OCI-LY3 (cell line): Measurements from ENCODE around the gene NRG2.

ENCODE experiments used
- H2AFZ ChIP-seq: fragments of 200-600, 300-600 bp; shearing (Covaris generic); 2 replicates; pipeline ENCODE4 v1.6.0; 2014; ENCODE audit warnings: antibody characterized with exemption, low read depth, low read length
- H3K27ac ChIP-seq: fragments of 200-600, 300-600 bp; sonication (generic); 2 replicates; pipeline ENCODE4 v1.5.1; 2014; ENCODE audit warnings: mild to moderate bottlenecking, low read length, moderate library complexity, mixed read lengths
- H3K27me3 ChIP-seq: fragments of 200-600, 300-600 bp; sonication (generic); 2 replicates; pipeline ENCODE4 v1.6.1; 2014; ENCODE audit warnings: low read depth, low read length, mixed read lengths
- H3K36me3 ChIP-seq: fragments of 200-600, 300-600 bp; sonication (generic); replicated peaks from 2 replicates; pipeline ENCODE3; 2014; ENCODE audit warnings: low read depth, low read length, mixed read lengths
- H3K4me1 ChIP-seq: fragments of 300-600, 200-600 bp; sonication (generic); 2 replicates; pipeline ENCODE4 v1.6.1; 2014; ENCODE audit warnings: low read length, mixed read lengths
- H3K4me2 ChIP-seq: fragments of 200-600, 300-600 bp; sonication (generic); 2 replicates; pipeline ENCODE4 v1.6.1; 2014; ENCODE audit warnings: low read length, mixed read lengths
- H3K4me3 ChIP-seq: fragments of 300-600, 200-600 bp; sonication (generic); 2 replicates; pipeline ENCODE4 v1.5.1; 2014; ENCODE audit warnings: antibody characterized with exemption, mild to moderate bottlenecking, low read length, moderate library complexity
- H3K79me2 ChIP-seq: fragments of 300-600, 200-600 bp; shearing (Covaris generic); 2 replicates; pipeline ENCODE4 v1.6.1; 2014; ENCODE audit warnings: mild to moderate bottlenecking, low read length, mixed read lengths
- H3K9ac ChIP-seq: fragments of 300-600, 200-600 bp; shearing (Covaris generic); 2 replicates; pipeline ENCODE4 v1.6.0; 2014; ENCODE audit warnings: mild to moderate bottlenecking, low read length, moderate library complexity
- H3K9me3 ChIP-seq: fragments of 200-600, 300-600 bp; shearing (Covaris generic); 2 replicates; pipeline ENCODE4 v1.6.1; 2014; ENCODE audit warnings: low read length, mixed read lengths; ENCODE audit not compliant: insufficient read depth
- H4K20me1 ChIP-seq: fragments of 200-600, 300-600 bp; sonication (generic); 2 replicates; pipeline ENCODE4 v1.6.1; 2016; ENCODE audit warnings: low read length, mixed read lengths; ENCODE audit not compliant: insufficient read depth
- CTCF ChIP-seq: fragments of 200-600, 300-600 bp; sonication (generic); IDR thresholded peaks from 2 replicates; pipeline ENCODE4 v1.5.1; 2014; ENCODE audit warnings: antibody characterized with exemption, low read length, low read depth
- EZH2phosphoT487 ChIP-seq: fragments of 200-600 bp; shearing (Covaris generic); IDR thresholded peaks from 2 replicates; pipeline ENCODE4 v1.6.1; 2018; ENCODE audit warnings: antibody characterized with exemption, mixed run types, low read depth

NRG2 gene

GRCh38 chr5:139954462-139954861 is 88.6 kb downstream of the NRG2 start:
- Histone ChIP-seq H3K36me3 (no peaks in the 10 kb centered on the region), H3K9me3 (no peaks in the 10 kb centered on the region), H3K4me1 (no peaks in the 10 kb centered on the region), H3K4me2 (no peak overlapping the region), H3K27me3 (no peaks in the 10 kb centered on the region), H2AFZ (no peak overlapping the region), H4K20me1 (no peaks in the 10 kb centered on the region), H3K4me3 (no peak overlapping the region), H3K9ac (no peak overlapping the region), H3K79me2 (no peaks in the 10 kb centered on the region), H3K27ac (no peak overlapping the region)
- TF ChIP-seq EZH2phosphoT487: no peak
- no peak for TF ChIP-seq CTCF

- Histone ChIP-seq H4K20me1 (no peaks in the 10 kb centered on the region), H3K27ac (no peak overlapping the region), H2AFZ (no peak overlapping the region), H3K4me1 (no peaks in the 10 kb centered on the region), H3K9me3 (no peaks in the 10 kb centered on the region), H3K4me2 (no peak overlapping the region), H3K4me3 (no peak overlapping the region), H3K9ac (no peak overlapping the region), H3K36me3 (no peaks in the 10 kb centered on the region), H3K27me3 (no peaks in the 10 kb centered on the region), H3K79me2 (no peaks in the 10 kb centered on the region)
- TF ChIP-seq CTCF: no peak
- no peak for TF ChIP-seq EZH2phosphoT487
Measured at GRCh38 chr5:139954022-139954421, 89.1 kb downstream of the NRG2 start.

- Histone ChIP-seq H3K4me1 (no peaks in the 10 kb centered on the region), H3K4me2 (no peak overlapping the region), H3K9ac (no peak overlapping the region), H3K27ac (no peak overlapping the region), H3K27me3 (no peaks in the 10 kb centered on the region), H4K20me1 (no peaks in the 10 kb centered on the region), H3K4me3 (no peak overlapping the region), H3K79me2 (no peaks in the 10 kb centered on the region), H3K36me3 (no peaks in the 10 kb centered on the region), H2AFZ (no peak overlapping the region), H3K9me3 (no peaks in the 10 kb centered on the region)
- TF ChIP-seq CTCF (no peak), EZH2phosphoT487 (no peak)
Measured at GRCh38 chr5:139952574-139952973, 90.5 kb downstream of the NRG2 start.

- H3K4me3 ChIP-seq: no peak overlapping the region
Measured at GRCh38 chr5:139951983-139952382, 91.1 kb downstream of the NRG2 start.

More at GRCh38 chr5:139951983-139952382, 91.1 kb downstream of the NRG2 start:
- TF ChIP-seq CTCF: no peak
- no peak for TF ChIP-seq EZH2phosphoT487
- Histone ChIP-seq H3K27ac (no peak overlapping the region), H4K20me1 (no peaks in the 10 kb centered on the region), H3K9ac (no peak overlapping the region), H3K9me3 (no peaks in the 10 kb centered on the region), H3K79me2 (no peaks in the 10 kb centered on the region), H3K36me3 (no peaks in the 10 kb centered on the region), H2AFZ (no peak overlapping the region), H3K27me3 (no peaks in the 10 kb centered on the region), H3K4me1 (peaks cover 2% of the 10 kb centered on the region), H3K4me2 (no peak overlapping the region)
